ENCODE data around the gene DHX32.

The DHX32 gene

GRCh38 chr10:125811251-125811650 is 69.8 kb downstream of the DHX32 start:
- ATAC-seq (no peak), DNase-seq (no peak)

DNA sequence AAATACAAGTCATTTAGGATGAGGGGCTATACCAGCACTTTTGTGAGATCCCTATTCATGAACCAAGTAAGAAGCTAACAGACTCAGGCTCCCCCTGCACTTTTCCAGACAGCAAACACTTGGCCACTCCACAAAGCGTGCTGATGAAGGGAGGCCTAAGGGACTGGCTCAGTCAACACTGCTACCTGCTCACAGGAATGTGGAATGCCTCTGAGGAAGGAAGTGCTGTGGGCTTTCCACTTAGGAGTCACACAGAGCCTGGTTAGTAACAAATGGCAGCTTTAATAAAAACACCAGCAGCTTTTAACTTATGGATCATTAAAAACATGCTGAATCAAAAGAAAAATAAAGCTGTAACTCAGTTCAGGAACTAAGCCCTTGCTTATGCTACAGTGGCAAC is 73.0 kb downstream of the DHX32 start:
- DNase-seq (no peak), ATAC-seq (no peak)

DNA sequence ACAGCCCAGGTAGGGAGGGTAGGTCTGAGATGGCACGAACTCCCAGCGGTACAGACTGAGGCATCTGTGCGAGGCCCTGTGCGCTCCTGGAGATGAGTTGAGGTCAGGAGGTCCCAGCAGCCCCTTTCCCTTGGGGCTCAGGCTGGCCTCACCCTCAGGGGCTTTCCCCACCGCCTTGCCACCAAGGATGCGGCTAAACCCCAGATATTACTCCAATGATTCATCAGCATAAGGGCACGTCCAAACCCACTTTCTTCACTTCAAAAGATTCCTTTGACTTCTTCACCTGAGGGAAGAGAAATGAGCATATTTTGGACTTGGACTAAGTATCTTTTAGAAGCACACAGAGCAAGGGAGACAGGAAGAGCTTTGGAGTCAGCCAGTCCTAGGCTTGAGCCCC is 78.4 kb downstream of the DHX32 start:
- DNase-seq (no peak), ATAC-seq (peak; percentile 41)

DNA sequence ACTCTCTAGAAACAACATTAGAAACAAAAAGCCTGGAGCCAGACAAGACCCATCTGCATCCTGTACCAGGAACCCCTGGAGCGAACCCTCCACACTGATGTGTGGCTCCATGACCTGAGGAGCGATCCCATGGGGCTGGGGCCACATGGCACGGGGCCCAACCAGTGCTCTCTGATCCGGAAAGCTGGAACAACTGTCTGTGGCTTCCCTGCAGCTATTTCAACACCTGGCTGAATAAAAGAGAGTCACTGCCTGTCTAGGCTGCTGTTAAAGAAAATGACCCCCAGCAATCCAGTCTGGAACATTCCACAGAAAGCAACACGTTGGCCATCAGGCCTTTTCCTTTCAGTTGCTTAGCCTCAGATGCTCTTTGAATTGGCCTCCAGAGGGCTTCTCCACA is 79.0 kb downstream of the DHX32 start:
- DNase-seq: no peak
- no peak for ATAC-seq

- ATAC-seq: no peak
- no peak for DNase-seq
These were observed 79.5 kb downstream of the DHX32 start for GRCh38 chr10:125801574-125801973.

- no peak for ATAC-seq
- no peak for DNase-seq
These were observed 81.5 kb downstream of the DHX32 start for GRCh38 chr10:125799451-125800182.

- no peak for DNase-seq
- ATAC-seq: no peak
These were observed 83.0 kb downstream of the DHX32 start for GRCh38 chr10:125797994-125798662.

DNA sequence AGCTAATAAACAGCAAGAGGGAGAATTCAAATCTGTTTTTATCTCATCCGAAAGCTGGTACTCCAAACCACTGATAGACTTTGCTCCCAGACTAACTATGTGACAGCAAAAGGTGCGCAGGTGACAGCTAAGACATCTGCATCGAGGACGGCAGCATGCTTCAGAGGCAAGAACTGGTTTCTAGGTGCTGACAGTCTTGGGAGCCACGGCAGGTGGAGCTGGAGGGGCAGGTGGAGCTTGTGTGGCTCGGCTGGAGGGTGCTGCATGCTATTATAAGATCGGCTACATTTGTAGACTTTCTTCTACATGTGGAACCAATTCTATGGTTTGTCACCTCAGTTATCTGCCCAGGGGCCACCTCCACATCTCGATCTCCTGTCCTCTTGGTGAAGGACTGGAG is 83.7 kb downstream of the DHX32 start:
- ATAC-seq (no peak), DNase-seq (no peak)

DNA sequence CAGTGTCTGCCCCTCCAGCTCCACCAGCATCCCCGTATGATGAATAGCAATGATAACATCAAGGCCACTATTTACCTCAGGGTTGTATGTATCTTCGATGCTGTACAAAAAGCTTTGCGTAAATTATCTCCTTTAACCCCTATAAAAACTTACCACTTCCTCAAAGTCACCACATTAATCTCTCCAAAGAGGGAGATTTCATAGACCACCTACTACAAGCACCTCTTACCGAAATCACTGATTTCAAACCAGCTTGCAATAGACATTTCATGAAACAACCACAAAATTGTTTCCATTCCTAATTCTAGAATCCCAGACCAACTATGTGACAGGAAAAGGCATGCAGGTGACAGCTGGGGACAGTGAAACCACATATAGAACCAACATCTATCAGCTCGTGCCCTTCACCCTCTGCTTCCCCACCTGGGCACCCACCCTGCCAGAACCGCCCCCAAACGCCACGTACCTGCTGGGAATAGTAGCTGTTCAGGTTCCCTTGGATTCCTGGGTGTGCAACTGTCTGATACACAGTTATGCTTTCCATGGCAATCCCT is 85.4 kb downstream of the DHX32 start:
- ATAC-seq (no peak), DNase-seq (no peak)

DNA sequence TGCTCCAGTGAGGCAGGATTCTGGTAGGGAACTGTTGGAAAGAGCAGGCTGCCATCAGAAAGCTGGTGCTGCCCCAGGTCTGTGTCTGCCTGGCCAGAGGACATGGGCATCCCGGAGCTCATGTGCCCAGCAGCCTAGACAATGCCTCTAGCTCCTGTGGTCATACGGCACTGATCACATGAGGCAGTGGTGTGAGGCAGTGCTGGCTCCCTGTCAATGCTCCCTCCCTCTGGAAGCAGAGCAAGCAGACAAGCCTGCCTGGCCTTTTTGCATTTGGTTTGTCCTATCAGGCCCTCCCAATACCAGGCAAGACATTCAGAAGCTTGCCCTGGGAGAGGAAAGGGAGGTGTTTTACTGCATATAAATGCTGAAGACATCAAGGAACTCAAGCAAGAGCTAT is 86.0 kb downstream of the DHX32 start:
- ATAC-seq (no peak), DNase-seq (no peak)

GRCh38 chr10:125792342-125793300 is 88.5 kb downstream of the DHX32 start:
- ATAC-seq: no peak
- no peak for DNase-seq

DNA sequence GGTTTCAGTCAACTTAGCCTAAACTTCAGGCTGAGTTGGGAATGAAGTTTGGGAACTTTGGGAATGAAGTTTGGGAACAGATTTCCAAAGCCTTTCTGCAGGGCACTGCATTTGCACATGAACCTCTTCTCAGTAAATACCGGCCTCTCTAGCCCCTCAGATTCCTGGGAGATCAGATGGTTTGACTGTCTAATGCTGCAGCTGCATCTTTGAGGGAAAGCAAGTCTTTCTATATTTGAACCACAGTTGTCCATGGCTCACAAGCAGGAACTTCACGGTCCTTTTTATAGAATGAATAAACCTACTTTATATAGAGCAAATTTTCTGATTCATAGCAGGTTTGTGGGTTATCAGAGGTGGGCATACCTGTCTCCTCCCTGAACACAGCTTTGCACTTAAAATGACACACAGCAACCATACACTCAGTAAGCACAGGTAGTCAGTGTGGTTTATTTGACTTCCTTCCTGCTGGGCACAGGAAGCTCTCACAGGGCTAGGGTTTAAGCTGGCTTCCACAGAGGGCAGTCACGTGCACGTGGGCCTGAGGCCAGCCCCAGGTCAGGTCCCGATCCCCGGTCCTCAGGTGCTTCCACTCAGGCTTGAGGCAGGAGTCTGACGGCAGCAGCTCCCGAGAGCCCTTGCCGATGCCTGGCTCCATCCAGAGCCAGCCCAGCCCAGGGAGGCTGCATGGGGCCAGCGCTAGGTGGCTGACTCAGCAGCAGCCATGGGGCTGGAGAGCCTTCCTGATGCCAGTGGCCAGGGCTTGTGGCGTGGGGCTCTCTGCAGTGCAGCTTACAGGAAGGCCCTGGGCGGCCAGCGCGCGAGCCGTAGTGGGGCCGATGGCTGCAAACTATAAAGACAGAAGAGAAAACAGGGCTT is 92.7 kb downstream of the DHX32 start:
- DNase-seq (no peak), ATAC-seq (peak; percentile 45)
